ENCODE results near the gene ANO2.

The ANO2 gene

DNA sequence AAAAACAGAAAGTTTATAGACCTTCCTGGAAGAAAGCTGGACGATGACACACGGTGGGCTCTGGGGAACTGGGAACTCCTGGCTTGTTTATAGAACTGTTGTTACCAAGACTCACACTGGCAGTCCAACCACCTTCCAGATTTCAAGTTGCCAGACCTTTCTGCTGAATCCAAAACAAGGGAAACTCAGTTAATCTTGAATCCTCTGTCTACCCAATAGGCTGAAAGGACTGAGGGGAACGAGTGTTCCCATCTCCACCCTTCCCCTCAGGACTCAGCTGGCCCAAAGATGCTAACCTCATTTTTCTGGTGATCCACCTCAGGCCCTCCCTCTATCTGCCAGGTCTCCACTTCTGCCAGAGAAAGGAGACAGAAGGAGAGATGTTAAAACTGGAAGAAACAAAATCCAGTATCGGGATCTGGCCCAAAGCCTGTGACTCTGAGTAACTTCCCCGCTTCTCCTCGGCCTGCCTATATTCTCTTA, 231.4 kb downstream of the ANO2 start:
- DNase-seq (ENCODE audit: low read depth) = no peak
- TF ChIP-seq, protein P1, sequence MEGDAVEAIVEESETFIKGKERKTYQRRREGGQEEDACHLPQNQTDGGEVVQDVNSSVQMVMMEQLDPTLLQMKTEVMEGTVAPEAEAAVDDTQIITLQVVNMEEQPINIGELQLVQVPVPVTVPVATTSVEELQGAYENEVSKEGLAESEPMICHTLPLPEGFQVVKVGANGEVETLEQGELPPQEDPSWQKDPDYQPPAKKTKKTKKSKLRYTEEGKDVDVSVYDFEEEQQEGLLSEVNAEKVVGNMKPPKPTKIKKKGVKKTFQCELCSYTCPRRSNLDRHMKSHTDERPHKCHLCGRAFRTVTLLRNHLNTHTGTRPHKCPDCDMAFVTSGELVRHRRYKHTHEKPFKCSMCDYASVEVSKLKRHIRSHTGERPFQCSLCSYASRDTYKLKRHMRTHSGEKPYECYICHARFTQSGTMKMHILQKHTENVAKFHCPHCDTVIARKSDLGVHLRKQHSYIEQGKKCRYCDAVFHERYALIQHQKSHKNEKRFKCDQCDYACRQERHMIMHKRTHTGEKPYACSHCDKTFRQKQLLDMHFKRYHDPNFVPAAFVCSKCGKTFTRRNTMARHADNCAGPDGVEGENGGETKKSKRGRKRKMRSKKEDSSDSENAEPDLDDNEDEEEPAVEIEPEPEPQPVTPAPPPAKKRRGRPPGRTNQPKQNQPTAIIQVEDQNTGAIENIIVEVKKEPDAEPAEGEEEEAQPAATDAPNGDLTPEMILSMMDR (IDR thresholded peaks at IDR 0.05; ENCODE audit: low read depth, low read length, missing control alignments) = no peak
- H3K4me3 ChIP-seq (ENCODE audit: low read depth, low read length) = no peak overlapping the region

DNA sequence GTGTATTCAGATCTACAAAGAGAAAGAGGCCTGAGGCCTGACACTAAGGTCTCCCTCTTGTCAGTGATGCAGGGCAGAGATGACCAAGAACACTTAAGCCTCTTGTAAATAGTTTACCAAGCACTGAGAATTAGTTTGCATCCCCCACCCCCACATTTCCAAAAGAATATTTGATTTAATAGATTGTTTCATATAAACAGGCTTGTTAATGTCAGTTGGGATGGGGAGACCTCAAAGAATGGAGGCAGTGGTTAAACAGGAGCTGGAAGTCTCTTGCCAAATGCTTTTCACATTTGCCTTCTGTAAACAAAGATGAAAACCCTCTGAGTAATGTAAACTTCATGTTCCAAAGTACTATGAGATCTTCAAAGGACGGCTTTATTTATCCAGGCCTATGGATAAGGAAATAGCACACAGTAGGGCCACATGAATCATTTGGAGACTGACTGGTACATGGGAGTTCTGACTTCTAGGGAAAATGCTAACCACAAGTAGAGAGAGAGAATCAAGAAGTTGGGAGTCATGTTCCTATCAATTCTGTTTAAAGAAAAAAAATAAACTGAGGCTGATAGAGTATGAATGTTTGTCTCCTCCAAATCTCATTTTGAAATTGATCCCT, 234.7 kb downstream of the ANO2 start:
- TF ChIP-seq, protein P1 (IDR thresholded peaks at IDR 0.05; ENCODE audit: low read depth, low read length, missing control alignments) = no peak
- no peak for DNase-seq (ENCODE audit: low read depth)
- no peak overlapping the region for H3K4me3 ChIP-seq (ENCODE audit: low read depth, low read length)

DNA sequence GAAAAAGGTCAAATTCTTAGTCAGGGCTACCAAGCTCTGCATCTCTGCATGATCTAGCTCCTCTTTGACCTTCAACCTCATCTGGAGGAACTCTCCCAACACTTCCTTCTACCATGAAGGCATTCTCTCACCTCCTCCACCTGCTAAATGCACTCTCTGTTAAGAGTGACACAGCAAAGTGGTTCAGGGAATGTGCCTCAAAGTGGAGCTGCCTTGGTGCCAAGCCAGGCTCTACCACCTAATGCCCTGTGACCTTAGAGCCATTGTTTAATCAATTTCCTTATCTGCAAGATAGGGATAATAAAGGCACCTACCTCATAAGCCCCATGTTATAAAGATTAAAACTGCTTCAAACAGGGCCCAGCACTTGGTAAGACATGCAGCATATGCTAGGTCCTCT, 236.7 kb downstream of the ANO2 start:
- DNase-seq (ENCODE audit: low read depth) = no peak
- TF ChIP-seq, protein P1 (IDR thresholded peaks at IDR 0.05; ENCODE audit: low read depth, low read length, missing control alignments) = no peak
- H3K4me3 ChIP-seq (ENCODE audit: low read depth, low read length) = no peak overlapping the region

DNA sequence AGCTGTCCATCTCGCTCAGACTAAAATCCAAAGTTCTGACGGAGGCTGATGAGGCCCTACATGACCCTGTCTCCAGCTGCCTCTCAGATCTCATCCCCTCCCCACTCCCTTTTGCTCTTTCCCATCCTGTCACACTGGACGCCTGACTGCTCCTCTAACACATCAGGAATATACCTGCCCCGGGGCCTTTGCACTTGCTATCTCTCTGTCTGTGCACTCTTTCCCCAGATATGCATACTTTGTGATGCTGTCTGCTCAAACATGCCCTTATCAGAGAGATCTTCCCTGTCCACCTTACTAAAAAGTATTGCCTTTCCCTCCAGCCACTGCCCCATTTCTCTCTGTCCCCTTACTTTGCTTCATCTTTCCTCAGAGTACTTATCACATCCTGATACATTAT, 238.8 kb downstream of the ANO2 start:
- DNase-seq (ENCODE audit: low read depth) = no peak
- TF ChIP-seq, protein P1 (IDR thresholded peaks at IDR 0.05; ENCODE audit: low read depth, low read length, missing control alignments) = no peak
- H3K4me3 ChIP-seq (ENCODE audit: low read depth, low read length) = no peak overlapping the region

DNA sequence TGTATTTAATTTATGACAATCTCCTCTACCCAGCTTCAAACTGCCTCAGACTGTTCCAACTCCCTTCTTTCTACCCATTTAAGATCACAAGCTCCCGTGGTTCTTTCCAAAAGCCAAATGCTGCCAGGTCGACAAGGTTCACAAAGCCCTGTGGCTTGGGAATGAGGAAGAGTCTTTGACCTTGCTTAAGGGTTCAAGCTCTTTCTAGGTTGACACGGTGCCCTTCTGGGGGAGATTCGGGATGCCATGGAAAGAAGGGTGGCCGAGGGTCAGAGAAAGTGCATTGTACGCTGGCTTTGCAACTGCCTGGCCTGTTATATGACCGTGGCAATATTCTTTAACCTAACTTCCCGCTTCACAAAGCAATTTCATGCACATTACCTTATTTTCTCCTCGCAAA, 239.3 kb downstream of the ANO2 start:
- TF ChIP-seq, protein P1 (IDR thresholded peaks at IDR 0.05; ENCODE audit: low read depth, low read length, missing control alignments) = no peak
- no peak overlapping the region for H3K4me3 ChIP-seq (ENCODE audit: low read depth, low read length)
- DNase-seq (ENCODE audit: low read depth) = no peak

DNA sequence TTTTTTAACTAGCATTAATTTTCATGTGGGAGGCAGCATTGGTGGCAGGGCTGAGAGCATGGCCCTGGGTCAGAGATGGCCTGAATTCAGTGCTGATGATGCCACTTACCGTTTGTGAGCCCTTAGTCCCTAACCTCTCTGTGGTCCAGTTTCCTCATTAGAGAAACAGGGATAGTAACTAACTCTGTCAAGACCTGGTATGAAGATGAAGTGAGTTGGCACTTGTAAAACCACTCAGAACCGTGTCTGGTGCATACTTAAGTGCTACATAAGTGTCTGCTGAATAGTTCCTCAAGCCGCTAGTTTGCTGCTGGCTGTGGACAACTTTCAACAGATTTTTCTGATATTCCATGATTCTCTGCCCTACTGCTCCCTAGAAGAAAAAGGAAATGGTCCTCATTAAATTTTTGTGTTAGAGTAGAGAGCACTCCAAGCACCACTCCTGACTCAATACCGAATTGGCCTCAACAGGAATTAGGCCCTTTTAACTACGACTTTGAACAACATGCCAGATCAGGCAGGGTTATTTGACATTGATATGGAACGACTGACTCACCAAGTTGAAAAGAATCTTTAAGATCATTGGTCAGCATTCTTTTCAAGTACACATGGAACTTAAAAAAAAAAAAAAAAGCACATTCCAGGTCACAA, 250.2 kb downstream of the ANO2 start:
- no peak overlapping the region for H3K4me3 ChIP-seq (ENCODE audit: low read depth, low read length)
- no peak for DNase-seq (ENCODE audit: low read depth)
- TF ChIP-seq, protein P1 (IDR thresholded peaks at IDR 0.05; ENCODE audit: low read depth, low read length, missing control alignments) = no peak

DNA sequence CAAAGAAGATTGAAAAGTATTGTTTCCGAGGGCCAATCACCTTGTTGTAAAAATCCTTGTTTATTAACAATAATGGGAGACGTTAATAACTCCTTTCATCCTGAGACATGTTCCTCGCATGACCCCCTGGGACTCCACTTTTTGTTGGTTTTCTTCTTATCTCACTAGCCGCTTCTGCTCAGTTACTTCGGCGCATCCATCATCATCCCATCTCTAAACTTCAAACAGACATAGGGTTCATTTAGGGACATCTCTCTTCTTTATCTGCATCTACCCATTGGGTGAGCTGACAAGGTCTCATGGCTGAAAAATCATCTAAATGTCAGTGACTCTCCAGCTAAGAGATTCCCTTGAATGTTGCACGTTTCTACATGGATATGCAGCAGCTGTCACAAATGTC, 252.2 kb downstream of the ANO2 start:
- TF ChIP-seq, protein P1 (IDR thresholded peaks at IDR 0.05; ENCODE audit: low read depth, low read length, missing control alignments) = no peak

More for the DNA sequence above, 252.2 kb downstream of the ANO2 start:
- H3K4me3 ChIP-seq (ENCODE audit: low read depth, low read length) = no peak overlapping the region
- no peak for DNase-seq (ENCODE audit: low read depth)

Measured in GM12864 (cell line).